GM19351 (cell line): ENCODE results near the gene NXPH4.
A peak's percentile ranks its signal among the peaks of the same experiment; 100 is the strongest.

Experiments
- ATAC-seq: cut with Tn5 transposase; IDR thresholded peaks from one replicate; pipeline ENCODE4 v1.9.1; 2021; ENCODE audit warnings: mild to moderate bottlenecking, moderate library complexity; ENCODE audit not compliant: unreplicated experiment

Gene NXPH4

DNA sequence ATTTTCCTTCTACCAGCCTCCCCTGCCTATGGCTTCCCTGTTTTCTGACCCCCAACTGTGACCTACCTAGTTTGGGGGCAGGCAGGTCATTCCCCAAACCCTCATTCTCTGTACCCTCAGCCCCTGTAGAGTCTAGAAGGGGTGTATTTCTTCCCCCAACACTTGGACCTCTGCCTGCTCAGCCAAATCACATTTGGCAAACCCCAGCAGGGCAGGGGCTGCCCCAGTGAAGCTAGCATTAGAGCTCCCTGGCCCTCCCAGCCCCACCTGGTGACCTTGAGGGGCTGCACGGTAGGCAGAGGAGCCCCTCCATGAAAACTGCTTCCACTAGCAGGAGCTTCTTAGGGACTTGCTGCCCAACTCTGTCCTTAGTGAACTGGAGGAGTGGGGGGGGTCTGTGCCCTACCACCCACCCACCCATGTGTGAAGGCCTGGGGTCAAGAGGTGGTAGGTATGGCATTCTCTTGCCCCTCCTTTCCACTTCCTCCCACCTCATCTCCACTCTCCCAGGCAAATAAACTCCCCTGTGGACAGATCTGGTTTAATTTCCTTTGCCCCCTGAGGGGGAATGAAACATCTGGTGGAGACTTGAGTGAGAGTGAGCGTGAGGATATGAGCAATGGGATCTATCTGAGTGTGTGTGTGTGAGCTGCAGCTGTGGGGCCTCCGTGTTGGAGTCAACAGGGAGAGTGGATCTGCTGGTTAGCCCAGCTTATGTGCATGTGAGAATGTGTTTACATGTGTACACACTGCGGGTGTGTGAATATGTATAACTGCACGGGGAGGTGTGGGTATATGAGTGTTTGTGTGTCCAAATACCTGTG is 1.6 kb downstream of the NXPH4 start:
- ATAC-seq = no peak

DNA sequence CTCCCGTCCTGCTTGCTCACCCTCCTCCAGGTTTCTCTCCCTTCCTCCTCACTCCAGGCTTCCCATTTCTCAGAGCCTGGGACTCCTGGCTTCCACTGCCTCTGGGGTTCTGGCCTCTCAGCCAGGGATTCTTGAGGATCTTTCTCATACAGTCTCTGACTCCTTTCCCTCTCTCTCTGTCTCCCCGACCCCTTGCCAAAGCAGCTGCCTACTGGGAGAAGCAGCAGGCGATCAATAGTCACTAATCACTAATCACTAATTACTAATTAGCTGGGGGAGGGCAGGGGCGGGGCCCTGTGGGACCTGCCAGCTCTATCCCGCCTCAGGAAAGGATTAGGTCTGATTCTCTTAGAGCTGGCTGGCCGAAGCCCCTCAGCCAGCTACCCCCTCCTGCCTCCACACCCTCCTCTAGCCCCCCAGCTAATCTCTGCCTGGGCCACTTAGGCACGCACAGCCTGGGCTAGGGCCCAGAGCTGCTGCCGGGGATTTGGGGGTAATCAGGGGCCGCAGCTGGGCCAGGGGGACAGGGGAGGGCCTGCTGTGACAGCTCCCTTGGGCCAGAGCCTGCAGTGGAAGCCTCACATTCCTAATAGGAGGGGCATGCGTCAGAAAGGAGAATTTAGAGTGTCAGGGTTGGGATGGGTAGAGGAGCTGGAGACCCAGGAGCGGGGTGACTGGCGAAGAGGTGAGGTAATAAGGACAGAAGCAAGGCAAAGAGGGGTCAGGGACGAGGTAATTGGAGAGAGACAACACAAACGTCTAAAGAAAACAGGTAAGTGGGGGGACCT is 2.8 kb downstream of the NXPH4 start:
- no peak for ATAC-seq

DNA sequence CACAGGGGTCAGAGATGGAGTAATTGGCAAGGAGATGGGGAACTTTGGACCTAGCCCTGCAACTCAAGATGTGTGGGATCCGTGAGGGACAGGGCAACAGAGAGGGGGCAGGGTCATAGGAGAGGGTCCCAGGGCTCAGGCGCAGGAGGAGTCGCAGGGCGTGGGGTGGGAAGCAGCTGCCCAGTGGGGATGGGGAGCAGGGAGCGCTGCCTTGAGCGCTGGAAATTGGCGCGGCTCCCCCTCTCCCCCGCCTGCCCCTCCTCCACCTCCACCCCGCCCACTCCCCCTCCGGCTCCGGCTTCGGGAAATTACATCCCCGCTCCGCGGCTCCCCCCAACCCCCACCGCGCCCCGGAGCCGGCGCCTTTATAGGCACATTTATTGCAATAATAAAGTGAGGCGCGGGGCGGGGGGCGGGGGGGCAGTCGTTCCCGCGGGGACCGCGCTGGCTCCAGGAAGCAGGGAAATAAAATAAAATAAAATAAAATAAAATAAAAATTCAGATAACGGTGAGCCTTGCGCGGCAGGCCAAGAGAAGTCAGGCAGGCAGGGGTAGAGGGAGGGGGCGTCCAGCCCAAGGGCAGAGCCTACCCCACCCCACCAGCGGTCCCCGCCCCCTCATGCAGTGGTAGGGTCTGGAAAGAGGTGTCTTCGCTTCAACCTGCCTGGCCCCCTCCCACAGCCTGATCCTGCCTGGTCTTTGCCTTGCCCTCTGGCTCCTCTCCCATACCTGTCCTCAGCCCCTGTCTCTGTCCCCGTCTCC is 3.6 kb downstream of the NXPH4 start:
- no peak for ATAC-seq

DNA sequence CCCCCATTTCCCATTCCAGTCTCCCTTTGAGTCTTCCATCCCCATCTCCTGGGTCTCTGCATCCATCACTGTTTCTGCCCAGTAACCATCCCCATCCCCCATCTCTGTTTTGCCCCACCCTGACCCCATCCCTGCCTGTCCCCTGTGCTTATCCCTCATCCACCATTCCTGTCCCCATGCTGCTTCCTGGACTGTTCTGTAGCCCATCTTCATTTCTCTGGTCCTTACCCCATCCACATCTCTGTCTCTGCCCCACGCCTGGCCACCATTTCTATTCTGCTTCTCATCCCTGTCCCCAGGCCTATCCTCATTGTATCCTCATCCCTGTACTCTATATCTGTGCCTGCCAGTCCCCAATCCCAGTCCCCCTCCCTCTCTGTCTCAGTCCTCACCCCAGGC is 4.2 kb downstream of the NXPH4 start:
- ATAC-seq = no peak

DNA sequence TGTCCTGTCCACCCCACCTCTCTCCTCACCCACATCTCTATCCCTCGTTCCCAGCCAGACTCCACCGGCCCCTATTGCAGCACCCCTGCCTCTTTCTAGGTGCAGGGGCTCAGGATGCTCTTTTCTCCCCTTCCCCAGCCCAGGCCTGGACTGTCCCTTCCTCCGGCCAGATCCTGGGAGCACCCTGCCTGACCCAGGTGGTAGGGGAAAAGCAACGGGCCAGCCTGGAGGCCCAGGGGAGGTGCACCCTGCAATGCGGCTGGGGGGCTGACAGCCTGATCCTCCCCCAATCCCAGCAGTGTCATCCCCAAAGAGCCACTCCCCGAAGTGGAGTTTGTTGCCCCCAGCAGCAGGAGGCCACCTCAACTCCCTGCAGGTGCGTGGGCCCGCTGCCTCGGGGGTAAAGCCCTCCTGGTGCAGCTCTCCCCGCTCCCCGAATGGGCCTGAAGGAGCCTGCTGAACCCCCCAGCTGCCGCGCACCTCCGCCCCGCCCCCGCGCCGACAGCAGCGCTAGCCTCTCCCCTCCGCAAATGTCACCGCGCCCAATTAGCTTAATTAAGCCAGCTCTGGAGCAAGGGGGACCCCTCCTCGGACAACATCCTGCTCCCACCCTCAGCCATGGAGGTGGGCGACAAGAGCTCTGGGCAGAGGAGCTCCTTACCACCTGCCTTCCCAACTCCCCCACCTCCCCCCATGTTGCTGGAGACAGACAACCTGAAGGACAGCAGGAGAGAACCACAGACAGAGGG is 4.7 kb downstream of the NXPH4 start:
- ATAC-seq = no peak

DNA sequence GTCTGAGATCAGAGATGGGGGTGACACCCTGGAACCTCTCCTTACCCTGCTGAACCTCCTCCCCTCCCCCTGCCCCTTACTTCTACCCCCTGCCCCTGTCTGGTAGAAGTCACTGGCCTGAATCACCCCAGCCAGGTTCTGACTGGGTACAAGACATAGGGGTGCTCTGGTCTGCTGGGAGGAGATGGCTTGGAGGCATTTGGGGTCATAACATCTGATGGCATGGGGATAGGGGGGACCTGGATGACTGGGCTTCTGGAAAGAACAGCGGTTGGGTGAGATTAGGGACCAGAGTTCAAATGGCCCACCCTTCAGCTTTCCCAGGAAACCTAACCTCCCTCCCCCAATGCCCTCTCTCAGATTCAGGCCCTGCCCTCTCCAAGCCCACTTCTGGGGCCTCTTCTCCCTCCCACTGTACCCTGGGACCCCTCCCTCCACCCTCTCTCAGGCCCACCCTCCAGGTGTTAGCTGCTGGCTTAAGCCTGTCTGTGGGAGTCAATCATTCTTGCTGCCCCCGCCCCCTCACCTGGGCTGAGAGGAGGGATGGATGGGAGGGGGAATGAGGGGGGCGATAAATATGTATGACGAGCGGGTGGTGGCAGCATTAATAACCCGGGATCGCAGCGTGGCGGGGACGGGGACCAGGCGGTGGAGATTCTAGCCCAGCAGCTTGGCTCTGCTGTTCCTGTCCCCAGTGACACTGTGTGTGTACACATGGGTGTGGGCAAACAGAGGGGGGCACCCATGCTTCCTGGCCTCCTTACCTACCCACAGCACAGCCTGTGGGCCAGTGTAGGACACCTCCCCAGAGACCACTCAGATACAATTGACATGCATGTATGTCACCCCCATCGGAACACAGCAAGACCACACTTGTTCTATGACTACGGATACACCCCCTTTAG is 5.9 kb downstream of the NXPH4 start:
- no peak for ATAC-seq

DNA sequence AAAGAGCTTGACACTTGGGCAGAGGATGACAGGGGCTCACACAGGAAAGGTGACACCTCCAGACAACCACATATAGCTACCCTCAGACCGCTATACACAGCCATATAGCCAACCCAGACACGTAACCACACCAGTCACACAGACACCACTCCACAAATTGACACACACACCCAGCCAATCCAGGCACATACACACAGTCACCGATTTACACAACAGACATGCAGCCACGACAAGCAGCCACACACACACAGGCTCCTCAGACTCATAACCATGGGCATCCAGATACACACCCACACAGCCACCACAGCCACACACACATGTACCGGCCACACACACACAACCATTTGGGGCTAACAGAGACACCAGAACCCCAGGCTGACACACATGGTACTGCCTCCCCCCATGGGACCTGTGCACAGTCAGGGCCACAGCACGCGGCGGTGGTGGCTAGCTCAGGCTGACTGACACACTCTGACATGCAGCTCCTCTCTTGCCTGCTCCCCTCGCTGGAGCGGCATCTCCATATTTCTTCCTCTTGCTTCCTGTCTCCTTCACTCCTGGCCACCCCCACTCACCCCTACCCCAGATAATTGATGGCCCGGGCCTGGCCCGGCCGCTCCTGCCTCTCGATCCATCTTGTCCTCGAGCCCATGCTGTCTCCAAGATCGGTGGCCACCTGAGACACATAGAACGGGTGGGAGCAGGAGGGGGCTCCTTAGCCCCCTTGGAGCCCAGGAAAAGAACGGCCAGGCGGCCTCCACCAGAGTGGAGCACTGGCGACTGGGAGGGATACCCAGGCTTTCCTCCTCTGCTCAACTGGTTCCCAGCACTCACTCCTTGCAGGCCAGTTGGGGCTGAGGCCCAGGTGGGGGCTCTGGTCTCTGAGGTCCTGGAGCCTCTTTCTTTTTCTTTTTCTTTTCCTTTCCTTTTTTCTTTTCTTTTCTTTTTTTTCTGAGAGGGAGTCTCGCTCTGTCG is 6.9 kb downstream of the NXPH4 start:
- no peak for ATAC-seq

DNA sequence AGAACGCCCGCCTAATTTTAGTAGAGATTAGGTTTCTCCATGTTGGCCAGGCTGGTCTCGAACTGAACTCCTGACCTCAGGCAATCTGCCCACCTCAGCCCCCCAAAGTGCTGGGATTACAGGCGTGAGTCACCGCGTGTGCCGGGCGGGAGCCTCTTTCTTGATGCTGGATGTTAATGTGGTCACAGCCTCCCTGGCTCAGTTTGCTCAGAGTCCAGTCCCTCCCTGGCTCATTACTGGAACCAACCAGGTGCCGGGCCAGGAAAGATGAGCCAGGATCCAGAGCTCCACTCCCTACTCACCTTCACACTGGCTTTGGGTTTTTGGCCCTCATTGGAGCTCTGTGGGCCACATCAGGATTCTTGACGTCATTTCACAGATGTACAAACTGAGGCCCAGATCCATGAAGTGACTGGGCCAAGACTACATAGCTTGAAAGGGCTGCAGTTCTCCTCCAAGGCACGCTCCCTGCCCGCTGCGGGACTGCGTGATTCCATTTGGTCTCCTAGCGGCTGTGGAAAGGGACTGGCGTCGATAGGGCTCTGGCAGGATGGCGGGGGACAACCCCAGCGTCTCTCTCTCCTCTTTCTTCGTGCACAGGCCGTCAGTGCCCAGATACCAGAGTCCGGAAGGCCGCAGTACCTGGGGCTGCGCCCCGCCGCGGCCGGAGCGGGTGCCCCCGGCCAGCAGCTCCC is 7.8 kb downstream of the NXPH4 start:
- no peak for ATAC-seq

DNA sequence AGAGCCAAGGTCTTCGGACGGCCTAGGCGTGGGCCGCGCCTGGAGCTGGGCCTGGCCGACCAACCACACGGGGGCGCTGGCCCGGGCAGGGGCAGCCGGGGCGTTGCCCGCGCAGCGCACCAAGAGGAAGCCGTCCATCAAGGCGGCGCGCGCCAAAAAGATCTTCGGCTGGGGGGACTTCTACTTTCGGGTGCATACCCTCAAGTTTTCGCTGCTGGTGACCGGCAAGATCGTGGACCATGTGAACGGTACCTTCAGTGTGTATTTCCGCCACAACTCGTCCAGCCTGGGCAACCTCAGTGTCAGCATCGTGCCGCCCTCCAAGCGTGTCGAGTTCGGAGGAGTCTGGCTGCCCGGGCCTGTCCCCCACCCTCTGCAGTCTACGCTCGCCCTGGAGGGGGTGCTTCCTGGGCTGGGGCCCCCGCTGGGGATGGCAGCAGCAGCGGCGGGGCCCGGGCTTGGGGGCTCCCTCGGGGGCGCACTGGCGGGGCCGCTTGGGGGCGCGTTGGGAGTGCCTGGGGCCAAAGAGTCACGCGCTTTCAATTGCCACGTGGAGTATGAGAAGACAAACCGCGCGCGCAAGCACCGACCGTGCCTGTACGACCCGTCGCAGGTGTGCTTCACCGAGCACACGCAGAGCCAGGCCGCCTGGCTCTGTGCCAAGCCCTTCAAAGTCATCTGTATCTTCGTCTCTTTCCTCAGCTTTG is 8.5 kb downstream of the NXPH4 start:
- ATAC-seq = no peak

DNA sequence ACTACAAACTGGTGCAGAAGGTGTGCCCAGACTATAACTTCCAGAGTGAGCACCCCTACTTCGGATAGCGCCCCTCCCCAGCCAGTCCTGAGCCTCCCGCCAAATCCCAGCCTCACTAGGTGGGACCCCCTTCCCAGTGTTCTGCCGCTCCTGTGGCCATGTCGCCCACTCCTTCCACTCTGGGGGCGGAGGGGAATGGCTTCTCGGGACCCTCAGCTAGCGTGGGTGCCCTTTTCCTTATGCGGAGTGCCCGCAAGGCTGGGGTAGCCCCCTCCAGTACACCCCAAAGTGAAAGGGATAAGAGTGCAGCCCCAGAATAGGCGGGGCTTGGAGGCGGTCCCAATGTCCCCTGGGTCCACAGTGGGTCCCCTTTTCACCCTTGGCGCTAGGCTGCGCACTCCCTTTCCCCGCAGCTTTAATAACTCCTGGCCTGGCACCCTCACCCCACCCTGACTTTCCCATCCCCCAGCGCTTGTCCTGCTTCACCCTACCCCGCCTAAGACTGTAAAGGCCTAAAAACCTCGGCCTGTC is 9.2 kb downstream of the NXPH4 start:
- no peak for ATAC-seq

DNA sequence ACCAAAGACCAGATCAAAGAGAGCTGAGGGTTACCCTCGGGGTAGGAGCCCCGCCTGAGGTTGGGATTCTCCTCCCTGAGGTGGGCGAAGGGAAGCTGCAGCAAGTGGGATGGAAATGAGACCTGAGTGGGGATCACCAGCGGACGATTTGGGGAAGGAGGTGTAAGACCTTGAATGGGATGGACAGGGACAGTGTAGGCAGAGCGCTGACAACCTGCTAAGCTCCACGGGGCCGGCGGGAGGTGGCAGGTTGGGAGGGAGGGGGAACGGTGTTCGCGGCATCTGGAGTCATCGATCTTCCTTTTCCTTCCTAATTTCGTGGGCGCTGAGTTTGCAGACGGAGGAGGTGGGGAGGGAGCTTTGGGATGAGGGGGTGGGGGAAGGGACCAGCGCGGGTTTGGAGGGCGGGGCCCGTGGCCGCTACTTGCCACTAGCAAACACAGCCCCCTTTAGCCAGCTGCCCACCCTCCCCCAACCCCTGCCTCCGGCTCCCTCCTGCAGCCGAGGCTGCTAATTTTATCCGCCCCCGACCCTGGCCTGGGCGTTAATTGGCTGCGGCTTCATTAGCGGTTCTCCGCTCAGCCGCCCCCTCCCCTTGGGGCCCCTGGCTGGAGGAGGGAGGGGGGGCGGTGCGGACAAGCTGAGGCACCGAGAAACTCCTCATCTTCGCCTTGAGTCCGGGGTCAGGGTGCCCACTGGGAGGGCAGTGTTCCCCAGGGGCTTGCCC is 10.2 kb downstream of the NXPH4 start:
- ATAC-seq = no peak

DNA sequence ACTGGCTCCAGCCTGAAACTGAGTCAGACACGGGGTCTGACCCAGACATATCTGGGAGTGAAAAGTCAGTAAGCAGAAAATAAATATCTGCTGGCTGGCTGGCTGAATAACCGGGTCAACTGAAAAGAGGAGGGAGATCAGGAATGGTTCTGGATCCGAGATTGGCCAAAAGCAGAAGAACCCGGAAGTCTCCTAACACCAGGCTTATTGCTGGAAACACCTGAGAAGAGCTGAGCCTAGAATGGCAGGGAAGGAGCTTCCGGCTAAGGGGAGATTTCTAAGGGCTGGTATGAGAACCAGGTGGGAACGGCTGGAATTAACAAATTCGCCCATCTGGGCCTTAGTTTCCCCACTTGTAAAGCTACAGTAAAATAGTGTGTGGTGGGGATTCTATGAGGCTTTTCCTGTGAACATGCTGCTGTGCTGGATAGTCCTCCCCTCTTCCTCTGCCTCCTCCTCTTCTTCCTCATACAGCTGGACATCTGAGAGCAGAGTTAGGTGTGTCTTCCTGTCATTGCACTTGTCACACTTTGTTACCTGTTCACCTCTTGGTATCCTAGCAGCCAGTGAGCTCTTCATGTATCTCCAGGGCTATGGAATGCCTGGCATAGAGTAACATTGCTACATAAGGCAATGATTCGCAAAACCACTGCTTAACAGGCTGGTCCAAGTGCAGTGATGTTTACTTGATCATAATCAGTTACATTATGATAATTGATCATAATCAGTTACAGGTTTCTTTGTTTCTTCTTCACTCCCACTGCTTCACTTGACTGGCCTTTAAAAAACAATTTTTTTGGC is 10.9 kb downstream of the NXPH4 start:
- ATAC-seq = no peak

DNA sequence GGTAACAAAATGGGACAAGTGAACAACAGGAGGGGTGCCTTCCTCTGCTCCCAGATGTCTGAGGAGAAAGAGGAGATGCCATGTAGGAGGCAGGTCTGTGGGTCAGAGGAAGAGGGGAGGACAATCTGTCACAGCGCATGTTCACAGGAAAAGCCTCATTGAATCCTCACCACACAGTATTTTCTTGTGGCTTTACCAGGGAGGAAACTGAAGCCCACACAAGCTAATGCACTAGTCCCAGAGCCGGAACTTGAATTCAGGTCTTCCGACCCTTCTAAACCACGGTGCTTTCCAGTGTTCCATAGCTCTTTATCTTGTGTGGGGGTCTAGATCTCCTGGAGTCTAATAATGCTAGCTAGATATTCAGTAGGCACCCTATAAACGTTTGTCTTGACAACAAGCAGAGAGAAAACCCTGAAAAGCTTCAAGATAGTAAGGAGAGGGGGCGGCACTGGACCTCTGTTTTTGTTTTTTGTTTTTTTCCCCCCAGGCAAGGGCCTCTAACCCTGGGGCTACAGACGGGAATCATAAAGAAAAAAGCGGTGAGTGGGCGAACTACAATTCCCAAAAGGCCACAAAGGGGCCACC is 12.5 kb downstream of the NXPH4 start:
- peak; percentile 6 for ATAC-seq

DNA sequence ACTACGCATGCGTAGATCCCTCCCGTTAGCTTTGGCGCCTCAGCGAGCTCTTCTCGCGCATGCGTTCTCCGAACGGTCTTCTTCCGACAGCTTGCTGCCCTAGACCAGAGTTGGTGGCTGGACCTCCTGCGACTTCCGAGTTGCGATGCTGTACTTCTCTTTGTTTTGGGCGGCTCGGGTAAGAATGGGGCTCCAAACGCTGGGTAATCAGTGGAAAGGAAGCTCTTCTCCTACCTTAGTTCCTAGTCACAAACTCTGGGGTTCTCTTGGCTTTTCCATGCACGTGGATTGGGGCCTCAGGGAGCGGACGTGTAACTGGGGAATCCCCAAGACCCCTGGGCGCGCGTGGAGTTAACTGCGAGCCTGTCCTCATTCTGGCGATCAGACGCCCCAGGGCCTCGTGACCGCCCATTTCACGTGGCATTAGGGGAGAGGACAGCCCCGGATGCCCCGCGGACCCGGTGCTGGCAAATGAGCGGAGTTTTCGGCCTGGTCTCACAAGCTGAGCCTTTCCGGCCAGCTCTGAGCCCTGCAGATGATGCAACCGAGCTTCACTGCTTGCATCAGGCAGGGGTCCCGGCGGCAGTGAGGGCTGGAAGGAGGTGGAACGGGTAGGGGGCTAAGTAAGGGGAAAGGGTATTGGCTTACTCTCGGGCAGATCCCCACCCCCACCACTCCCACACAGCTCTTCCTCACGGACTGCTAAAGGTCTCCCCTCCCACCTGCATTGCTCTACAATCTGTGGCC is 13.2 kb downstream of the NXPH4 start, which contains the start of gene SHMT2:
Gene SHMT2, plus strand, starts transcription at position 78 of the 747 bp plus-strand sequence. Its CDS starts 68 bp downstream, at position 146.
- peak; percentile 60 for ATAC-seq
